SIG-M5 treated with dmso at 0.1 percent for 504 hours (cell line): Measurements from ENCODE around the gene SPRING1.
"Not testable (repeated sequence)": the region's sequence is repeated elsewhere in the genome, so short reads cannot be mapped to it uniquely, and the experiment has no call there.

Experiments used
- DNase-seq: peaks from one replicate; lab custom pipeline; 2025; ENCODE audit not compliant: unreplicated experiment; lab: John Stamatoyannopoulos, UW

The SPRING1 gene

DNA sequence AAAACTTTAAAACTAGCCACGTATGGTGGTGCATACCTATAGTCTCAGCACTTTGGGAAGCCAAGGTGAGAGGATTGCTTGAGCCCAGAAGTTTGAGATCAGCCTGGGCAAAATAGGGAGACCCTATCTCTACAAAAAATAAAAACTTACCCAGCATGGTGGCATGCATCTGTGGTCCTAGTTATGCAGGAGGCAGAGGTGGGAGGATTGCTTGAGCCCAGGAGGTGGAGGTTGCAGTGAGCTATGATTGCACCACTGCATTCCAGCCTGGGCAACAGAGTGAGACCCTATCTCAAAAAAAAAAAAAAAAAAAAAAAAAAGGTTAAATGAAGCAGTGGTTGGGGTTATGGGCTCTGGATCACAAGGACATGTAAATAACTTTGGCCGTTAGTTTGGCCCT is 4.9 kb upstream of the SPRING1 start:
- DNase-seq: not testable (repeated sequence)

- DNase-seq: no peak
These were observed 1.6 kb upstream of the SPRING1 start for GRCh38 chr12:116739381-116739887.

GRCh38 chr12:116736962-116737773 is 701 bp downstream of the SPRING1 start:
- peak; percentile 27 for DNase-seq

DNA sequence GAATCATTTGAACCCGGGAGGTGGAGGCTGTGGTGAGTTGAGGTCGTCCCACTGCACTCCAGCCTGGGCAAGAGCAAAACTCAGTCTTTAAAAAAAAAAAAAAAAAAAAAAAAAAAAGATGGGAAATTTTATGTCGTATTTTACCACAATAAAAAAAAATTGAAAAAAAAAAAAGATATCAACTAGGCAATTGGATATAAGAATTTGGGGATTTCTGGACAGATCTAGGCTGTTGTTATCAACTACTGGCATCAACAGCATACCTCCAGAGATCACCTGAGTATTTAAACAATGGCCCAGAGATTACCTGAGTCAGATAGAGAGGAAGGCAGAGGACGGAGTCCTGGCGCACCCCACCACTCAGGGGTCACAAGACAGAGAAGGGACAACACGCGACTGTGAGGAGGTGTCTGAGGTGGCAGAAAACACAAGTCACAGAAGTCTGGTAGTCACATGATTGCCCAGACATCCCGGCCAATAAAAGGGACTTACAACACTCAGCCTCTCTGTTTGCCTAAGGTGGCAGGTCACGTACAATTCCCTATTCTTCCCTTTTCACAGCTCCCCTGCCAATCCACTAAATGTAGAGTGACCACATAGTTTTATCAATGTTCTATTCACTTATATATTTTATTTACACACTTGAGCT is 1.8 kb downstream of the SPRING1 start:
- peak; percentile 39 for DNase-seq

DNA sequence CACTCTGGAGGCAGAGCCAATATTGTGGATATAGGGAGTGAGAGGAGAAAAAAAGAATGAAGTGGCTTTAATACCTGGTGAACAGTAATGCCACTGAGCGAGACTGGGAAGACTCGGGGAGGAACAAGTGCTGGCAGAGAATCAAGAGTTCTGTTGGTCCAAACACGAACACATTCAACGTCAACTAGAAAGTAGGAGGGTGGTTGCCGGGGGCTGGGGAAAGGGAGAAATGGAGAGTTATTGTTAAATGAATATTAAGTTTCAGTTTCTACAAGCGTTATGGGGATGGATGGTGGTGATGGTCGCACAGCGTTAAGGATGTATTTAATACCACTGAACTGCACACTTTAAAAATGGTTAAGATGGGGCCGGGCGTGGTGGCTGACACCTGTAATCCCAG is 2.8 kb downstream of the SPRING1 start:
- DNase-seq: no peak

GRCh38 chr12:116734156-116734768 is 3.6 kb downstream of the SPRING1 start:
- DNase-seq: peak; percentile 23

DNA sequence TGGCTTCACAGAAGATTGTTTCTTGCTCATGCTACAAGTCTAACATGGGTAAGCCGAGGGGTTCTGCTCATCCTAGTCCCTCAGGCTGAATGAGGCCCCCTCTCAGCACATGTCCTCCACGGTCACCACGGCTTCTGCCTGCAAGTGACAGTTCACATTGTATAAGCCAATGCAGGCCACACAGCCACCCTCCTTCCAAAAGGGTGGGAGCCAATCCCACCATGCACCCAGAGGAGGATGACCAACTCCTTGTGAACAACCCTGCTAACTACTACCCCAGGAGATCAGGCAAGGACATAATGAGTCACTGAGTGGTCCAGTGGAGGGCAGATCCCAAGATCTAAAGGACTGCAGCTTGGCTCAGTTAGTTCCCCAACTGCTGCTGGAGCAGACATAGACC is 6.1 kb downstream of the SPRING1 start:
- no peak for DNase-seq

DNA sequence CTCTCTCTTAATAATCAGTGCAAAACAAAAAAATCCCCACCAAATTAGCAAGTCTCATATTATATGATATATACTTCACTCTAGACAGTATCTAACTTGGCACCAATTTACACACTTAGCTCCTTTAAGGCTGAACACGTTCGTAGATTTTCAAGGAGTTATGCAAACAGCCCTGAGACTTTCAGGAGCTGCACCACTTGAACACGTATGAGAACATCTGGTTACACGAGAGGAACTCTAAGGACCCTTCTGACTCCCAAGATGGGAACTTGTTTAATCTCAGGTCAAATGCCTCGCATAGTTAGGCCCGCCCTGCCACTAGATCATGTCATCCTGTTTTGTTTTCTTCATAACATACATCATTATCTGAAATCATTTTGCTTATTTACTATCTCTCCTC is 10.0 kb downstream of the SPRING1 start:
- no peak for DNase-seq

- DNase-seq: no peak
These were observed 10.6 kb downstream of the SPRING1 start for GRCh38 chr12:116727261-116727660.

- DNase-seq: no peak
These were observed 11.2 kb downstream of the SPRING1 start for GRCh38 chr12:116726694-116727093.

DNA sequence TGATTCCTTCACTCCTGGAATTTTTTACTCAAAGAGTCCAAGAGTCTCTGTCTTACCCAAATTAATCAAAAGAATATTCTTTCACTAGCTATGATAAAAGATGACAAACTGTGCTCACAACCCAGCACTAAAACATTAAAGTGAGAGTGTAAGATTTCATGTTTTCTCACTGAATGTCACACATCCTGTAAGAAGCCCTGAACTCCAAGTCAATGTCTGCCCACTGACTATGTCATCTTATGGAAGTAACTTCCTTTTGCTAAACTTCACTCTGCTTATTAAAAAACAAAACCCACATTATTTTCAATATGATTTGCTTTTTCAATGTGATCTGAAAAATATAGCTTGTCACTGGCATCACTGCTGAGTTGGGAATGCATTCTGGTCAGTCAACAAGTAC is 15.6 kb downstream of the SPRING1 start:
- no peak for DNase-seq

DNA sequence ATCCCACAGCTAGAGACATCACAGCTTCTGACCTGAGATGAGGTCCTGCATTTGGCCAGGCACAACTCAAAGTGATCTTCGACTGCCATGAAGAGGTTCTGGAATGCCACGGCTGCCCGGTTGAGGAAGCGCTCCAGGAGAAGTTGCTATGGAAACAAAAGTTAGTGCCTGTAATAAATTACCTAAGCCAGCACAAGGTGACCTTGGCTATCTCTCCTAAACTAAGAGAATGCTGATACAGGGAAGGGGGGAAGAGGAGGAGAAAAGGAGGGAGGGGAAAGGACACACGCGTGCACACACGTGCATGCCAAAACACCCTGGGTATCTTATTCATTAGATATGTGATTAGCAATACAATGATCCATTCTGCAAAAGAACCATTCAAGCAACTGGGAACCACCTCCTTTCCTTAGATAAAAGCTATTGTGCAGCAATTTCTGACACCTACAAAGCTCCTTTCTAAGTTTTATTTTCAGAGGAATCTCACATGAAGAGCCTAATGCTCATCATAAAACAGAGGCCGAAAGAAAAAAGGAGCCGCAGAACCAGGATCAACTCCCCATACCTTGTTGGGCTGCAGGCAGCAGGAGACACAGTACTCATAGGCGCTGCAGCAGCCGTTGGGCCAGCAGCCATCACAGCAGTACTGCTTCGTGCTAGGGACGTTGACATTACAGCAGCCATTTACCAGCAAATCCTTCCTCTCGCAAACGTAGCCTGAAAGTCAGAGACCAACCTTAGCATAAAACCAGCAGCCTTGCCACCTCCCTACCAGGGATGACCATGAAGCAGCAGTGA is 17.9 kb downstream of the SPRING1 start:
- no peak for DNase-seq

DNA sequence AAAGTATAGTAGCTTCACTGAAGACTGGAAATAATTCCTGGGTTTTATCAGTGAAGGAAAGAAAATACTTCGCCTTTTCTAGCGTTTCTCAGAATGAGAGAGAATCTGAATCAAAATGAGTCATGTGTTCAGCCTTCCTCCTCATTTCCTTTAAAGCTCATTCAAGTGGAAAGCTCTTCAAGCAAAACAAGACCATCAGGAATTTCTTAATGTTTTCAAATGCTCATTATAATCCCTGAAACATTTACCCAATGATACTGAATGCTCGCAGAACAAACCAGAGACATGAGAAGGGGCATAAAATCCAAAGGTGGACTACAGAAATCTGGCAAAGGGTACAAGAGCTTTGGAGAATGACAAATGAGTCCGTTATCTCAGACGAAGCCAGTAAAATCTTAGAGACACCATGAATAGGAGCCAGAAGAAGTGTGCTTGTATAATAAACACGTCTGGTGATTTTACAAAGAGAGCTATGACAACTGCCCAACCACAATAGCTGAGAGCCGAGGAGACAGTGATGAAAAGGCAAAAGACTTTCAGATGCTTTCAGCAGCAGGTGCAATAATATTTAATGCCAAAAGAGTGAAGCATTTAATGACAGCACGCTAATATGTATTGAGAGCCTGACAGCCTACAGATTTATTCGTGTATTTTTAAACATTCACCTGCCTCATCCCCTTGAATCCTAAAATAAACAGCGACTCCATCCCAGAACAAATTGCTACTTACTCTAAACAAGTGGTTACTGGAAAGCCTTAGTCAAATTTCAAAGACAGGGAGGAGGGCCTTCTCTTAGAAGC is 19.0 kb downstream of the SPRING1 start:
- no peak for DNase-seq

- DNase-seq: no peak
These were observed 20.1 kb downstream of the SPRING1 start for GRCh38 chr12:116717466-116718437.

- DNase-seq: no peak
These were observed 23.7 kb downstream of the SPRING1 start for GRCh38 chr12:116714175-116714574.

- no peak for DNase-seq
These were observed 24.3 kb downstream of the SPRING1 start for GRCh38 chr12:116713527-116713926.

DNA sequence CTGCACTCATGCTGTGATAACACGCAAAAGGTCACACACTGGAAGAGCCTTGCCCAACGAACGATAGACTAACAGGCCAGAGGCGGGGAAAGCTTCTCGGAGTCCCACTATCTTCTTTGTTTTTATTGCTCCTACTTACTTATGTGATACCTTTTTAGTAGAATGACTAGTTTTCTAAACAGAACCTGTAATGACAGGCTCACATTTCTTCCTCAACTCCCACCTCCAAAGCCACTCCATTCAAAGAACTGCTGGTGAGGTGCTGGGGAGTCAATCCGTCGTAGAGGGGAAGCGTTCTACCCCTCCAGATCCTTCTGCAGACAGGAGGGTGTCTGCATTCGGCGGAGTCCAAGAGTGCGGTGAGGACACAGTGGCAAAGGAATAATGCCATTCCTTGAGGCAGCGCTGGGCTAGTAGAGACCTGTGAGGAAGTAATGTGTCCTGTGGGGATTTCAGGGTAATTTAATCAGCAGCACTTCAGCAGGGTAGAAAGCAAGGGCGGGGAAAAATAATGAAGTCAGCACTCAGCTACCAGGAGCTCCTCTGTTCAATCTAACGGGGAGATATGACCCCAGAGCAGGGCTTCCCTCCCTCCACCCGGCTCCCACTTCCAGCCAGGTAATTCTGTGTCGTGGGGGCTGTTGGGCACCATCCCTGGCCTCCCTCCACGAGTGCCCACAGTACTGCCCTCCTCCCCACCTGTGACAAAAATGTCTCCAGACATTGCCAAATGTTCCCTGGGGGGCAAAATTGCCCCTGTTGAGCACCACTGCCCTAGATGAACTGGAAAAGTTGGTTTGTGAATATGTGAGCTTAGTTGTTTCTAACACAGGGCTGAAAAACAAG is 25.2 kb downstream of the SPRING1 start:
- no peak for DNase-seq
